Adipose tissue (tissue), 3 donors: ENCODE results near the gene BNIP3. TPM values are rescaled to one million over a fixed set of nuclear protein-coding genes. Genes with fewer than 3 reads are reported as not detected.

ENCODE experiments used
- H3K27ac ChIP-seq: one replicate; pipeline ENCODE4 v1.5.1; 2013; ENCODE audit warnings: low read depth, low read length
- WGBS, 3 donors: extraction: QIAGEN DNeasy Blood & Tissue Kit; methylation state at CpG; one replicate each; pipeline ENCODE4 v1.1.7; 2013; 5-methylcytosine and 5-hydroxymethylcytosine counted together
- polyA plus RNA-seq, 3 donors: library from polyadenylated mRNA; stranded (reverse); fragments of 200-250 nt; gene quantifications; one replicate each; pipeline ENCODE4 v1.2.3, GENCODE V29; 2013
- donor health status: healthy with polysubstance abuse.
- donor health status: Bipolar disorder and iron deficiency.
- donor health status: healthy.

Gene BNIP3
- polyA plus RNA-seq, 3 donors = 34.5 to 382 (median 57.9) TPM

DNA sequence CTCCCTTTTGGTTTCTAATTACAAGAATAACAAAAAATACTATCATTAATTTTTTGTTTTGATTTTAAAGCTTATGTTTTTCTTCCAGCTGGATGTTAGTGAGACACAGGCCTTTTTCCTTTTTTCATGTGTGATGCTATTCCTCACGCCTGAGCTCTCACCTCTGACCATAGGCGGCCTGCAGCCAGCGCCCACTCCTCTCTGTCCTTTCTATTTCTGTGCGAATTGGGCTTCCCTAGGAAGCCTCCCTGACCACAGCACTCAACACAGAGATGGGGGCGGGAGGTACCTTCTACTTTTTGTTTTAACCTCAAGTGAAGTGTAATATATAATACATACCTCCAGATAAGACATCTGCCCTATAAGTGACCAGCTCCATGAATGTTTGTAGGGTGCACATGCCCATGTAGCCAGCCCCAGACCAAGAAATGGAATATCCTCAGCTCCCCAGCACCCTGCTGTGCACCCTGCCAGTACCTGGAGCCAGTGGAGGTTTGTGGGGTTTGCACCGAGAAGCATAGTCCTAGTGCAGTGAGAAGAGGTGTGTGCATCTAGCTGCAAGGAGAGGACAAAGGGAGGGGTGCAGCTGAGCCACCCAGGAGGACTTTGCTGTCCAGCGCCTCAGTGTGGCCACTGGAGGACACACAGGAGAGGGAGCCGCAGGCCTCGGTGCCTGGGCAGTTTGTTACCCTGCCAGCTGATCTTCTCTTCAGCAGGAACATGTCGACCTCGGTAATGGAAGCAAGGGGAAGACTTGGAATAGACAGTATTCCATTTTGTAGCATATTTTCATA is 38.5 kb downstream of the BNIP3 start:
- no peak overlapping the region for H3K27ac ChIP-seq
- 68 to 86% (median 83%) methylated on average over 11 of the region's 11 CpGs for WGBS, 3 donors

DNA sequence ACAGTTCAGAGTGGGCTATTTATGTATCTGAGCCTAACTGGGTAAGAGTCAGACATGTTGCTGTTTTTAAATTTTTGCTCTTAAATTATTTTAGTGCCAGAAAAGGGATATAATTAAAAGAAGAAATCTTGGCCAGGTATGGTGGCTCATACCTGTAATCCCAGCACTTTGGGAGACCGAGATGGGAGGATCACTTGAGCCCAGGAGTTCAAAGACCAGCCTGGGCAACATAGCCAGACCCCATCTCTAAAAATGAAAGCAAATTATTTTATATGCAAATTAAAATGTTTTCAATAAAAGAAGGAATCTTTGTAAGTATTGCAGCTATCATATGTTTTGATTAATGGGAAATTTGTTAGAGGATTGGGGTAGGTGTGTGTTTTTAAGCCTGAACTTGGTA is 39.3 kb downstream of the BNIP3 start:
- WGBS, 3 donors = 97 to 100% (median 98%) methylated on average over 1 of the region's 1 CpG
- no peak overlapping the region for H3K27ac ChIP-seq

DNA sequence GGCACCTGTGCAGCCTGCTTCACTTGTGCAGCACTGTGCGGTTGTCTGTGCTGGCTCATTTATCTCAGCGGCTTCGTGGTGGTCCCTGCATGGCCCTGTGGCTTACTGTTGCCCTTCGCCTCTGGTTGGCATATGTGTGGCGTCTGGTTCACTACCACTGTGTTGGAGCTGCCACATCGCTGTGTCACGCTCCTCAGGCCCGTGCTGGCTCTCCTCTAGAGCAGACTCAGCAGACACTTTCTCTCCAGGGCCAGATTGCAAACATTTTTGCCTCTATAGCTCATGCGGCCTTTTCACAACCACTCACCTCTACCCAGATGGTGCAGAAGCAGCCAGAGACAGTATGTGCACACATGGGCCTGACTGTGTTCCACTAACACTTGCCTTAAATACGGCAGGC is 43.0 kb downstream of the BNIP3 start:
- WGBS, 3 donors = 95 to 97% (median 97%) methylated on average over 10 of the region's 10 CpGs

DNA sequence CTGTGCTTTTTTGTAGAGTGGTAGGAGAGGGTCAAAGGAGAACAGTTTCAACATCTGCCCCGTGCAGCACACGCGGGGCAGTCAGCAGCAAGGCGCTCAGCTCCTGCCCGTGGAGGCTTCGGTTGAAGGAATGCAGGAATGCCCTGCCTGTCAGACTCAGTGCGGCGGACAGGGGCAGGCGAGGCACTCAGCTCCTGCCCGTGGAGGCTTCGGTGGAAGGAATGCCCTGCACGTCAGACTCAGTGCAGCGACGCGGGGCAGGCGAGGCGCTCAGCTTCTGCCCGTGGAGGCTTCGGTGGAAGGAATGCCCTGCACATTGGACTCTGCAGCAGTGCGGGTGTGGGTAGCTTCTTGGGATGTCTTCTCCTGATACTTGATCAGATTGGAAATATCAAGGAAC is 43.9 kb downstream of the BNIP3 start:
- WGBS, 3 donors = 86 to 91% (median 88%) methylated on average over 20 of the region's 20 CpGs

More for the DNA sequence above, 43.0 kb downstream of the BNIP3 start:
- H3K27ac ChIP-seq = no peak overlapping the region

DNA sequence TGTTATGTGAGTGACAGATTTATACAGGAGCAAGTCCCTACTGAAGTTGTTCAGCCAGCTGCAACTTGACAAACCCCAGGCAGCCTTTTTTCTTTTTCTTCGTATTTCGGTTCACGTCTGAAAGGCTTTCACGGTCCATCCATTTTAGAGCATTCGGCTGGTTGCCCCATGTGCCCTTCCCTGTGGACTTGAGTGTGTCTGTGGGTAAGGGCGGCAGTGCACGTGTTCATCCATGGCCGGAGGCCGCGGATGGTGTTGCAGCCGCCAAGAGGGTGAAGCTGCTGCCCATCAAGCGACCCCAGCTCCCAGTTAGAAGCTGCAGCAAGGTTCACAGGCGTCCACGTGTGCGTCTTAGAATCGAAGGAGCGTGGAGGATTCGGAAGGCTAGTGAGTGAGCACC is 45.0 kb downstream of the BNIP3 start:
- WGBS, 3 donors = 96 to 97% (median 97%) methylated on average over 18 of the region's 18 CpGs
- H3K27ac ChIP-seq = no peak overlapping the region

More for the DNA sequence above, 43.9 kb downstream of the BNIP3 start:
- H3K27ac ChIP-seq = no peak overlapping the region

DNA sequence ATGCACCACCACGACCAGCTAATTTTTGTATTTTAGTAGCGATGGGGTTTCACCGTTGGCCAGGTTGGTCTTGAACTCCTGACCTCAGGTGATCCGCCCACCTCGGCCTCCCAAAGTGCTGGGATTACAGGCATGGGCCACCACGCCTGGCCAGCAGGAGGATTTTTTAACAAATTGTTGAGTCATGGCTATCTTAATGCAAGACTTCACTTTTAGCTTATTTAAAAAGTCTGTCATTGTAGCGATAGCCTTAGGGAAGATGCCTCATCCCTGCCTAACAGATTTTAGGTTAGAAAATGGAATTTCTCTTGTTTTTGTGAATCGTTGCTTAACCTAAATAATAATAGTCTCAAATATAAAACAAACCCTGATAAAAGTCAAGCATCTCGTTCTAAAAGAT is 45.4 kb downstream of the BNIP3 start:
- WGBS, 3 donors = 90 to 96% (median 94%) methylated on average over 9 of the region's 9 CpGs
- no peak overlapping the region for H3K27ac ChIP-seq

DNA sequence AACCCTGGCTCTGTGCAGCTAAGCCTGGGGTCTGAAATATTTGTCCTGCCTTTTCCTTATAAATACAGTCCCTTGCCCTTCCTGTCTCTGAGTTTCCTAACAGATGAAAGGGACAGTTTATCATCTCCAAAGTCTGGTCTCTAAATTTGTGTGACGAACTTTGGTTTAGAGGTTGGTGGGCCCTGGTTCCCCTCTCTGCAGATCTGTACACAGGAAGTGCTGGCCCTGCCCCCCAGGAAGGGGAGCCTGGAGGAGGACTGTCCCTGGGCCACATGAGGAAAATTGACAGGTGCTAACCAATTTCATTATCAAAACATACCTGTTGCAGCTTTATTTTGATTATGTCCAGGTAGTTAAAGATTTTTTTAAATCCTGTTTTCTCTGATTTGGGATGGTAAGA is 46.5 kb downstream of the BNIP3 start:
- WGBS, 3 donors = 34 to 59% (median 40%) methylated on average over 1 of the region's 1 CpG
- H3K27ac ChIP-seq = no peak overlapping the region

DNA sequence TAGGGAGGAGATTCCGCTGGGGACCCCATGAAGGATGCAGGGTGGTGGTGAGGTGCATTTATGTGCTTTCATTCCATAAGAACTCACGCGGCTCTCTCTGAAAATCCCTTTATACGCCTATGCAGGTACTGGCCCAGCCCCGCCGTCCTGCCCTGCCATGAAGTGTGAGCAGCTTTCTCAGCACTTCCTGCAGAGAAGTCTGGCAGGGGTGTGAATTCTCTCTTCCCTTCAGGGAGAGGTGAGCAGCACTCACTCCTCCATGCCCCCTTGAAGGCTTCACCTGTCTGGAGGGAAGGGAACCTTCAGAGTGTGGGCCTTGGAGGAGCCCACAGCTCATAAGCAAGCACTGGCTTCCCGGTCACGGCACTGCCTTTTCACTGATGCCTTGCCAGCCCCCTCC is 47.0 kb downstream of the BNIP3 start:
- H3K27ac ChIP-seq = no peak overlapping the region
- 75 to 86% (median 85%) methylated on average over 8 of the region's 8 CpGs for WGBS, 3 donors

DNA sequence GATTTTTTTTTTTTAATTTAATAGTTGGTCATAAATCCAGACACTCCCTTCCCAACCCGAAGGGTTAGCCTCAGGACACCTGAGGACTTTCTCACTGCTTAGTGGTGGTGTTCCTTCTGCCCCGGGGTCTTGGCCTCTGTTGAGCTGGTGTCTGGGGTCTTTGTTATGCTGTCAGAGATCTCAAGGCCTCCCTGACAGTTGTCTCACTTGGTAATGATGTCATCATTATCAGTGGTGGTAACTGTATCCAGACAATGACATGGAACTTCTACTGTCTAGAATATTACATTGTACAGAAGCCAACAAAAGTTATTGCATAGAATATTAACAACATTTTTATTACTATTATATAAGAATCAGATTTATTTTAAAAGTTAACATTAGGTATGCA is 48.0 kb downstream of the BNIP3 start:
- WGBS, 3 donors = 60 to 95% (median 81%) methylated on average over 2 of the region's 2 CpGs
- no peak overlapping the region for H3K27ac ChIP-seq

DNA sequence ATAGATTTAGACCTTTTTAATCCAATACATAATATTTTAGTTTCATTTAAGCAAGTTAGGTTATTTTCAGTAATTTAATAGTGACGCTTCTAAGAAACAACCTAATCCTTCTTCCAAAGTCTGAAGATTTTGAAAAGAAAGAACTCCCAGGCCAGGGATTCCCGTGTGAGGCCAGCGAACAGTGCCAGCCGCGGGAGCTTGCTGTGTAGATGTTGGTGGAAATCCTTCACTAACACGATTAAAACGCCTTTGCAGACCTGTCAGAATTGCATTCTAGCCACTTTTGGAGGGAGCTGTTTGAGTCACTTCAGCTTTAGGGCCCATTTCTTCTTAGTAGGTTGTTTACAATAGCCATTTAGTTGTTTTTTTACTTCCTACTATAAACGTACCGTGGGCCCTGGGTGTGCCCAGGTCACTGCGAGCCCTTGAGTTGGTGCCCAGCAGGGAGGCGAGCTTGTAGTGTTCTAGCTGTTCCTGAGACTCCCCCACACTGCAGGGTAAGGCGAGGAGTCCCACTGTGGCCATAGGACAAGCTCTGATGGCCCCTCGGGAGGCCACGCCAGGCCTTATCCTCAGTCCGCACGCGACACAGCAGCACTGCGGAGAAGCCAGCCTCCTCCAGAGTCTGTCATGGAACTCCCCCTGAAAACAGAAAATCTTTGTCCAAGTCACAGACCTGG is 48.6 kb downstream of the BNIP3 start:
- 83 to 87% (median 84%) methylated on average over 18 of the region's 18 CpGs for WGBS, 3 donors
- no peak overlapping the region for H3K27ac ChIP-seq

DNA sequence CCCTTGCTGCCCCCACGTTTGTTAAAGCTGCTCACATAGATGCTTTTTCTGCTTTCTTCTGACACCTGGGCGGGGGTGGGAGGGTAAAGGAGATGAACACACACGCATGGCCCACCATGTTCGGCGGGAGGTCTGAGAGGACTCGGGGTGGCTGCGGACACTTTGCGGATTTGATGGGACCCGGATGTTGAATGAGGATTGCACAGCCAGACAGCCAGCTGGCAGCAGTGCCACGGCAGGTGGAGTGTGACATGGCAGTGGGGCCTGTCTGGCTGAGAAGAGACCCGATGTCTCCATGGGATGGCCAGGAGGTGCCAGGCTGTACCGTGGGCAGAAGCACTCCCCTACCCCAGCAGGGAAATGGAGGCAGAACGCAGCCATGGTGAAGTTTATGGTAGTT is 49.7 kb downstream of the BNIP3 start:
- H3K27ac ChIP-seq = no peak overlapping the region
- 90 to 92% (median 92%) methylated on average over 13 of the region's 13 CpGs for WGBS, 3 donors

DNA sequence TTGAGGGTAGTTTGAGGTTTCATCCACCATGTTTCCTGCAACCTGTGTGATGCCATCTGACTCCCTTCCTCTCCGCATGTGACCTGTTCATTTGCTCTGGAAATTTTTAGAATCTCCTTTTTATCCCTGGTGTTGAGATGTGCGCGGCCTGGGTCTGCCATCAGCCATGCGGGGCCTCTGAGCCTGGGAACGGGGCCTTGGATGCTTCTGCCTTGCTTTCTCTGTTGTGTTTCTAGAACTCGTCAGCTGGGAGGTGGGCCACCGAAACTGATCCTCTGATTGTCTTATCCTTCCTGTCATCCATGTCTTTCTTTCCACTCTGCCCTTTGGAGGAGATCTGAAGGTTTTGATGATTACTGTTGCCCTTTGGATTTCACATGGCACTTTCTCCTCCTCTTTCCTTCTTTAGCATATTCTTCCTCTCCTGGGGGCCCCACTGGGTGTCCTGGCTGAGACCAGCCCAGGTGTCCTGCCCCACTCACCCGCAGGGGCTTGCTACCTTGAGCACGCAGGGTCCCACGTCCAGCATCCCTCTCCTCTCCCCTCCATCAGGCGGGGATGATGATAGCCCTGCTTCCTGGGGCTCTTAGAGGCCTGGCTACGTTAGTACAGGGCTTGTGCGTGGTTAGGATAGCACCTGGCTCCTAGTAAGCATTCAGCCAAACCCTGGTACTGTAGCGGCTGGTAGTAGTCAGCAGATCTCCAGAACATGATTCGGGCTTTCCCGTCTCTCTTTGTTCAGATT is 51.0 kb downstream of the BNIP3 start:
- WGBS, 3 donors = 93 to 97% (median 95%) methylated on average over 16 of the region's 16 CpGs
- no peak overlapping the region for H3K27ac ChIP-seq

DNA sequence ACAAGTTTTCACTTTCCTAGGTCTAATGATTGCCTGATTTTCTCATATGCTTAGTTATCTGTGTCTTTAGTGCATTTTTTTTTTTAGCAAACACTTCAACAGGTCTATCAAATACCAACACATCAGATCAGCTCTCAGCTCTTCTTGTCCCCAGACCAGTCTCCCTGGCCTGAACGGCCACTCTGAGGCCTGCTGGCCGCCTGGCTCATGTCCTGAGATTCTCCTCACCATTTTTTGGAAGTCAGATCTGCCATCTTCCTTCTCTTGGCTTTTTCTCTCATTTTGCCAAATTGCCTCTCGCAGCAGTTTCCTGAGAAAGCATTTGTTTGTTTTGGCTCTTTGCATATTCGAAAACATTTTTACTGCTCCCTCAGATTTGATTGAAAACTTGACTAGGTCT is 51.6 kb downstream of the BNIP3 start:
- 45 to 86% (median 80%) methylated on average over 4 of the region's 4 CpGs for WGBS, 3 donors
- H3K27ac ChIP-seq = no peak overlapping the region

DNA sequence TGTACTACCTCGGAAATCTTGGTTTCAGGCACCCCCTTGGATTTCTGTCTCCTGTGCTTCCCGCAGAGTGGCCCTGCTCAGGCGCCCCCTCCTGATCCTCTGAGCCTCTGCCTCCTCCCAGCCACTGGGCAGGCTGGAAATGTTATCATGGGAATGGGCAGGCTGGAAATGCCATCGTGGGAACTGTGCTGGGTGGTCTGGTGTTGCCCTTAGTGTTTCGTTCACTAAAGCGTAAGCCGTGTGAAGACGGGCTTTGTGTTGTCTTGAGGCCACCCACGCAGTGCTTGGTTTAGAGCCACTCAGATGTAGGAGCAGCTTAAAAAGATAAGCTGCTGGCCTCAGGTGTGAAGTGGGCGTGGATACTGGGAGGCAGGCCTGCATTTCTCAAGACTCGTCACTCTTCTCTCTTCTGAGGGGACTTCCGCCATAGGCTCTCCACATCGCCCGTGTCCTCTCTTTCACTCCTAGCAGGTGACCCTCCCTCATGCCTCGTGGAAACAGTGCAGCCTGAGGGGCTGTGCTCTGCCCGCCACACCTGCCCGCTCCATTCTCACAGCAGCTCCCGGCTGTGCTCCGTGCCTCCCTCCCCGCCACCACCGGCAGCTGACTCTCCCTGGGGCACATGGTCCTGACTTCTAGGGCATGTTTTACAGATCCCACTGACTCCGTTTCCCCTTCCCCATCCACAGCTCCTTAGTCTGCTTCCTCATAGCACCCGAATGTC is 52.4 kb downstream of the BNIP3 start:
- WGBS, 3 donors = 64 to 89% (median 88%) methylated on average over 23 of the region's 23 CpGs
- no peak overlapping the region for H3K27ac ChIP-seq

DNA sequence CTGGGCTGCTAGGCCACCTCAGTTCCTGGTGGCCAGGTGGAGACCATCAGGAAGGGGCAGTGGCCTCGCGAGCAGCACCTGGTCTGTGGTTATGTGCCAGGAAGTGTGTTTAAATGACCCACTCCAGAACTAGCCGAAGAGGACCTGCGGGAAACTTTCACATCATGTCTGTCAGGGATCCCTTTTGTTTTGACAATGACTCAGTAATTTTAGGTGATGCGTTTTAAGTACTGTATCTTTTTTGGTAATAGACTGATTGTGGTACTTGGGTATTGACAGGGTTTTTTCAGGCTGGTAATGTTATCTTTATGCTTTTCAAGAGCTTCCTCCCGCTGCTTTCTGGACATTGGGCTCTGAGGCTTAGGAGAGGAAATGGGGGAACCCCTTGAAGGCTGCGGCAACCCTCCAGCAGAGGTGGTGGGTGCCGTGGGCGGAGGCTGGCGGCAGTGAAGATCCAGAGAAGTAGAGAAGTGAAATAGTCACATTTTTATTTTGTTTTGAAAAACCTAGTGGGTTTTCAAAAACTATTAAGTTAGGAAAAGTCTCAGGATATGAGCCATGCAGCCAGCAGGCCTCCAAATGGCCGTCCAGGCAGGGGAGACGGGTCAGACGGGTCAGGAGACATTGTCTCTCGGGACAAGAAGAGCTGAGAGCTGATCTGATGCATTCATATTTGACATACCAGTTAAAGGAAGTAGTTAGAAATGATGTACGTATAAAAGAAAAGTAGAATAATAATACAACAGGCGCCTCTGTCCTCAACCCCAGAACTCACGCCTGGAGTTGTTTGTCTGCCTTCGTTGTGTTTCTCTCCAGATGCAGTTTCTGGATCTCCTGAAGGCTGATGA is 53.3 kb downstream of the BNIP3 start:
- no peak overlapping the region for H3K27ac ChIP-seq
- 53 to 73% (median 58%) methylated on average over 18 of the region's 18 CpGs for WGBS, 3 donors

DNA sequence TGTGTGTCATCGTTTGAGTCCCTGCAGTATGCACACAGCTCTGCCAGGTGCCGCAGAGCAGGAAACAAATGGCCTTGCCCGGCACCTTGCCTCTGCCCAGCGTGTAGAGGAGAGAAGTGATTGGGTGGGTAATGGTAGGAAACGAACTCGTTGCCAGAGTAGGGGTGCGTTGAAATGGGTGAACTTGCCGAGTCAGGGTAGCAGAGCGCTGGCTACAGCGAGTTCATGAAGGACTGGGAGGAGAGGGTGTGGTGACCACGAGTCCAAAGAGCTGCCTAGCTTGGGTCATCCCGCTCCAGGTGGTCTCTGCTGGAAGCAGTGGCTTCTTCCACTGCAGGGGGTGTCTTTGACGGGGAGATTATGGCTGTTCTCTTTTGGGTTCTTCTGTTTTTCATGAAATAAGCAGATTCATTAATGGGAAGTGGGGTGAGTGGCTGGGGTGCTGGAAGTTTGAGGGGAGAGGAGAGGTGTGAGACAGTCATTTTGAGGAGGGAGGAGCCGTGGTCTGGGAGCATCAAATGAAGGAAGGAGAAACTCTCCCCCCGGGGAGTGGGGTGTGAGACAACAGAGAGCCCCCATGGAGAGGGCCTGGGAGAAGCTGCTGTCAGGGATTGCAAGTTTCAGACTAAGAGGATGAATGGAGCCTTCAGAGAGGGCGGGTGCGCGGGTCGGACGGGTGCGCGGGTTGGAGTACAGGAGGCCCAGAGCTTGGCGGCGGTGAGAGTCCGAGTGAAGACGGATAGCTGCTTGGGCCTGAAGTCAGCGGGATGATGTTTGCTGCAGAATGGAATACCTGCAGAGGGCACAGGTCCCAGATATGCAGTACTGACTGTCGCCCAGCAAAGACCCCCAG is 54.8 kb downstream of the BNIP3 start:
- WGBS, 3 donors = 95% methylated on average over 28 of the region's 28 CpGs
- H3K27ac ChIP-seq = no peak overlapping the region

DNA sequence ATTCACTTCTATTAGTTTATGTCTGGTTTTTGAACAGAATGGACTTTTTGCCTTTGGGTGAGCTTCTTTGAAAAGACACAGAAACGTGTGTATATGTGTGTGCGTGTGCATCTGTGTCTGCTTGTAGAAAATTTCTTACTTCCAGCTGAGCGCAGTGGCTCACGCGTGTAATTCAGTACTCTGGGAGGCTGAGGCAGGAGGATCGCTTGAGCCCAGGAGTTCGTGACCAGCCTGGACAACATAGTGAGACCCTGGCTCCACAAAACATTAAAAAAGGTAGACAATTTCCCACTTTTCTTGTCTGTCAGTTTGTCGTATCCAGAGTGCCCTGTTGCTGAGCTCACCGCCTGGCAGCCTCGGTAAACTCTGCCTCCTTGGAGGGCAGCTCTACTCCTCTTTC is 55.5 kb downstream of the BNIP3 start:
- WGBS, 3 donors = 96 to 99% (median 99%) methylated on average over 10 of the region's 10 CpGs
- no peak overlapping the region for H3K27ac ChIP-seq
